Subcutaneous adipose tissue (tissue), 4 donors: Measurements from ENCODE around the gene VTA1. TPM values are rescaled to one million over a fixed set of nuclear protein-coding genes. Genes with fewer than 3 reads are reported as not detected.

Experiments
- CTCF ChIP-seq: fragments of 450-650 bp; IDR thresholded peaks from one replicate; pipeline ENCODE4 v1.5.1; 2016; ENCODE audit warnings: low read depth, mild to moderate bottlenecking, control low read depth, antibody characterized with exemption, moderate library complexity
- total RNA-seq, 4 donors: library from RNA; depleted of rRNA; stranded (reverse); fragments of >200 nt; gene quantifications; one replicate each; pipeline ENCODE4 v1.1.0, GENCODE V29; 2016

The VTA1 gene
- total RNA-seq, 4 donors from 2014 or later = 21.1 to 47.0 (median 38.4) TPM

GRCh38 chr6:142178129-142178528 lies 31.1 kb downstream of the VTA1 start:
- no peak for TF ChIP-seq CTCF

- TF ChIP-seq CTCF = no peak
Measured at GRCh38 chr6:142182004-142182403, 34.9 kb downstream of the VTA1 start.

- TF ChIP-seq CTCF = no peak
Measured at GRCh38 chr6:142183351-142183750, 36.3 kb downstream of the VTA1 start.

GRCh38 chr6:142184307-142184706 lies 37.2 kb downstream of the VTA1 start:
- TF ChIP-seq CTCF = no peak

- TF ChIP-seq CTCF = no peak
Measured at GRCh38 chr6:142185641-142186040, 38.6 kb downstream of the VTA1 start.

GRCh38 chr6:142187209-142187608 lies 40.1 kb downstream of the VTA1 start:
- no peak for TF ChIP-seq CTCF

GRCh38 chr6:142189057-142189456 lies 42.0 kb downstream of the VTA1 start:
- no peak for TF ChIP-seq CTCF

- TF ChIP-seq CTCF = no peak
Measured at GRCh38 chr6:142192343-142192742, 45.3 kb downstream of the VTA1 start.
